Cardiac fibroblast (primary cell): ENCODE results near the gene LAD1.

Source experiments
- DNase-seq, 2 donors: peaks; one replicate each; pipeline versions ENCODE4 v3.0.0 to v3.0.0-alpha.2; 2010; ENCODE audit warnings: low read depth in 2 of 2
- H3K4me3 ChIP-seq, 2 donors: replicated peaks in 1 of 2; 1 replicate in 1 of 2; 2 replicates in 1 of 2; pipeline ENCODE4 v1.5.1; 2011; ENCODE audit warnings: low read depth in 2 of 2, low read length in 2 of 2, mild to moderate bottlenecking in 2 of 2, moderate library complexity in 1 of 2
- TF ChIP-seq, protein P1 (sequence below): IDR thresholded peaks from one replicate; pipeline ENCODE4 v1.5.1; 2011; ENCODE audit warnings: low read depth, mild to moderate bottlenecking, low read length, inconsistent platforms

Gene LAD1

DNA sequence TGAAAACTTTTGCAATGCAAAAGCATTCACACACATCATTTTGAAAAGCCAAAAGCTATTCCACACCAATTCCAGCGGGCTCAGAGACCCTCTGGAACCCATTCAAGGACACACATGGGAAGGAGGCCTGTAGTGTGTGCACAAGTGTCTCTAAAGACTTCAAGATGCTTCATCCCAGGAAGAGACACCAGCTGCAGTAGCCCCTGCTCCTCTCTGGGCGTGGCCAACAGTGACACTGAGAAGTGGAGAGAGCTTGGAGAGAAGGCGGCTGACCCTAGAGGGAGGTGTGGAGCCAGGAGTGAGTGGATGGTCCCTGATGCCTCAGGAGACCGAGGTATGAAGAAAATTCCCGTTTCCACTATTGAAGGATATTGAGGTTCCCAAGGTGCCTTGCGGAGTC lies 37.3 kb upstream of the LAD1 start:
- peak in 1 of 2 donors; percentile 22 for DNase-seq
- no peak overlapping the region for H3K4me3 ChIP-seq
- TF ChIP-seq, protein P1, sequence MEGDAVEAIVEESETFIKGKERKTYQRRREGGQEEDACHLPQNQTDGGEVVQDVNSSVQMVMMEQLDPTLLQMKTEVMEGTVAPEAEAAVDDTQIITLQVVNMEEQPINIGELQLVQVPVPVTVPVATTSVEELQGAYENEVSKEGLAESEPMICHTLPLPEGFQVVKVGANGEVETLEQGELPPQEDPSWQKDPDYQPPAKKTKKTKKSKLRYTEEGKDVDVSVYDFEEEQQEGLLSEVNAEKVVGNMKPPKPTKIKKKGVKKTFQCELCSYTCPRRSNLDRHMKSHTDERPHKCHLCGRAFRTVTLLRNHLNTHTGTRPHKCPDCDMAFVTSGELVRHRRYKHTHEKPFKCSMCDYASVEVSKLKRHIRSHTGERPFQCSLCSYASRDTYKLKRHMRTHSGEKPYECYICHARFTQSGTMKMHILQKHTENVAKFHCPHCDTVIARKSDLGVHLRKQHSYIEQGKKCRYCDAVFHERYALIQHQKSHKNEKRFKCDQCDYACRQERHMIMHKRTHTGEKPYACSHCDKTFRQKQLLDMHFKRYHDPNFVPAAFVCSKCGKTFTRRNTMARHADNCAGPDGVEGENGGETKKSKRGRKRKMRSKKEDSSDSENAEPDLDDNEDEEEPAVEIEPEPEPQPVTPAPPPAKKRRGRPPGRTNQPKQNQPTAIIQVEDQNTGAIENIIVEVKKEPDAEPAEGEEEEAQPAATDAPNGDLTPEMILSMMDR = no peak

DNA sequence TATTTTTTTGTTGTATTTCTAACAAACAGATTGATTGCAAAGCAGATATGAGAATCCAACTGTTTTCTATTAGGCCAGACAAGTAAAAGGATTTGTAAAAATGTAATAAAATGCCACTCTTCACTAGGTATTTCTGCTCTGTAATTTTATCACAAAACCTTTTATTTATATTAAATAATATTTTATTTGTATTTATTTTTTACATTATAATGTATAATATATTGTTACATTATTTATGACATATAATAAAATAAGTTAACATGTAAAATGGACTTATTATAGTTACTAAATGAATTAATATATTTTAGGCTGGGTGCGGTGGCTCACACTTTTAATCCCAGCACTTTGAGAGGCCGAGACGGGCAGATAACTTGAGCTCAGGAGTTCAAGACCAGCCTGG lies 35.1 kb upstream of the LAD1 start:
- no peak for DNase-seq
- no peak overlapping the region for H3K4me3 ChIP-seq
- TF ChIP-seq, protein P1 = no peak

DNA sequence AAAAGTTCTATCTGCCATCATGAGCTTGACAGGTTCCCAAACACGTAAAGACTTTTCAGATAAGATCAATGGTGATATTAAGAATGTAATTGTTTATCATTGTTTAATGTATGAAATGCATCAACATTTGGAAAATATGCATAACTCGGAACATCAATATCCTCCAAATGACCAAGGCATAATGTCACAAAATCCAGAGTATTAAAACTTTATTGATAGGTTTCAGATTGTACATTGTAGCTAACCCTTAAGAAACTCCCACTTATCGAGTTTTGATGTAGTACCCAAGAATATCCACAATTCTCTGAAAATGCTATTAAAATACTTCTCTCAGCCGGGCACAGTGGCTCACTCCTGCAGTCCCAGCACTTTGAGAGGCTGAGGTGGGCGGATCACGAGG lies 34.5 kb upstream of the LAD1 start:
- no peak for DNase-seq
- no peak overlapping the region for H3K4me3 ChIP-seq
- TF ChIP-seq, protein P1 = no peak

DNA sequence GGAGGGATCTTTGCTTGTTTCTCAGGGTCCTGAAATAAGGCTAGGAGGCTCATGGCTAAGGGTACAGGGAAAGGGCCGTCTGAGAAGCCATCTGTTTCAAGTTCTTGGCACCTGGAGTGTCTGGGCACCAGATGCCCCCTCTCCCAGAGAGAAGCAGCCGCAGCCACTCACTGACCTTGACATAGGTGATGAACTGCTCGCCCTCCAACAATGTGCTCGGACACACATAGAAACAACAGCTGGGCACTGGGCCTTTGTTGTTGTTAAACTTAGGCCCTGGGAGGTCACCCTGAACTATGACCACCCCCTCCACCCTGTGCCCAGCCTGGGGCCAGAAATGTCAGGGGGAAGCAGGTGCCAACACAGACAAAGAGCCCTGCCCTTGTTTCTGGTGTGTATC lies 31.7 kb upstream of the LAD1 start:
- TF ChIP-seq, protein P1 = no peak
- no peak for DNase-seq
- H3K4me3 ChIP-seq = no peak overlapping the region

DNA sequence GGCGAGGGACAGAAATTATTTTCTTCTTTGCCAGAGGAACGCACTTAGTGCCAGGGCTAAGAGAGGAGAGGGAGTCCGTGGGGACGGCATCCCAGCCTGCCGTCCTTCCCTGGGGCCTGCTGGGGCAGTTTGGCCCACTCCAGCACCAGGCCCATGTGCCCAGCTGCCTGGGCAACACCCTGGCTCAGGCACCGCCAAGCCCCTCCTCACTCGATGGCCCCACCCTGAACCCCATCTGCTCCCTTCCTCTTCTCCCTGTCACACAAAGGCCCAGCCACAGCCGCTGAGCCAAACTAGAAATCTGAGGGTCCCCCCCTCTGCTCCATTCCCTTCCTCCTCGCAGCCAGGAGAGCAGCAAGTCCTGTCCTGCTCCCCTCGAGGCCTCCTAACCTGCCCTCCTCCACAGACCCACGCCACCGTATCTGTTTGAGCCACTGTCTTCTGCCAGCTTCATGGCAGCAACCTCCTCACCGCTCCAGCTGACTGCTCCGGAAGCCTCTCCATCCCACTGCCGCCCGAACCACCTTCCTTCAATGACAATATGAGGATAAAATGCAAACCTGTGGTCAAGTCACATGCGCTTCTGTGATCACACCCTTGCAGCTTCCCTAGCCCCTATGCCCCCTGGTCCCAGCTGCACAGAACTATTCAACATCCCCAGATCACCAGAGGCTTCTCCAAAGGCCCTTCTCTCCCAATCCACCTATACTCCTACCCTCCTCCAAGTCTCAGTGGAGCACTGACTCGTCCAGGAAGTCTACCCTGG lies 30.8 kb upstream of the LAD1 start:
- TF ChIP-seq, protein P1 = no peak
- H3K4me3 ChIP-seq = no peak overlapping the region
- no peak for DNase-seq

DNA sequence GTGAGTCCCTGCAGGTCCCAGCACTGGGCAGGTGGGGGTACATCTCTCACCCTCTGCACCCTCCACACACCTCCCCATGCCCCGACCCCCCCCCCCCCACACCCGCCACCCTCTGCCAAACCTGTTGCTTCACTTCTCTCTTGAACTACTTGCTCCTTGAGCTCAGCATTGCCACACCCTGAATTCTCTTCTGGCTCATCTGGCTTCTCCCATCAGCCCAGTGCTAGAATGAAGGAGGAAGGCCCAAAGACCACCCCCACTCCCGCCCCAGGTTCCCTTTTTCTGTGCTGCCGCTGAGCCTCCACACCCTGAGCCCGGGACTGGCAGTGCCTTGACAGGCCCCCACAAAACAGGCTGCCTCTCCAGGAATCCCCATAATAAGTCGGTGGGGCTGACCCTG lies 28.8 kb upstream of the LAD1 start:
- H3K4me3 ChIP-seq = no peak overlapping the region
- no peak for DNase-seq
- TF ChIP-seq, protein P1 = no peak
